A549 (cell line): Measurements from ENCODE around the gene LHFPL2.

Source experiments
- BHLHE40 ChIP-seq: IDR thresholded peaks from 2 replicates; pipeline ENCODE4 v1.6.1; 2012; ENCODE audit warnings: low read depth, low read length, inconsistent platforms
- CHD2 ChIP-seq: fragments of 150-350 bp; IDR thresholded peaks from 2 replicates; pipeline ENCODE4 v1.6.1; 2014; ENCODE audit warnings: low read length; ENCODE audit not compliant: partially characterized antibody
- CTCF ChIP-seq: fragments of >200 bp; sonication (Bioruptor Twin); formaldehyde crosslinking; IDR thresholded peaks from 3 replicates; pipeline ENCODE4 v1.5.1; 2016
- EP300 ChIP-seq, 2 experiments: fragments of >200 bp; sonication (Bioruptor Twin); formaldehyde crosslinking; IDR thresholded peaks; 2 replicates in 1 of 2; 3 replicates in 1 of 2; pipeline ENCODE4 v1.6.1; 2016 to 2017
- HOXB5 ChIP-seq: fragments of 250-450 bp; sonication (Bioruptor Pico); IDR thresholded peaks from 2 replicates; pipeline ENCODE4 v1.5.0; 2020; ENCODE audit warnings: mild to moderate bottlenecking, moderate library complexity
- MAFK ChIP-seq: fragments of 450-650 bp; IDR thresholded peaks from 2 replicates; pipeline ENCODE4 v1.6.1; 2014; ENCODE audit not compliant: partially characterized antibody
- MAX ChIP-seq: IDR thresholded peaks from 2 replicates; pipeline ENCODE4 v1.6.1; 2012
- NFE2L2 ChIP-seq: fragments of 150-350 bp; conservative IDR thresholded peaks from 2 replicates; pipeline ENCODE4 v1.6.1; 2014; ENCODE audit warnings: low read length
- POLR2A ChIP-seq: IDR thresholded peaks from 2 replicates; pipeline ENCODE4 v1.6.1; 2012; ENCODE audit warnings: mild to moderate bottlenecking, low read length
- RAD21 ChIP-seq, 2 experiments: fragments of >200 bp in 1 of 2; sonication (Bioruptor Twin) in 1 of 2; formaldehyde crosslinking in 1 of 2; IDR thresholded peaks in 1 of 2; conservative IDR thresholded peaks in 1 of 2; 2 replicates in 1 of 2; 3 replicates in 1 of 2; pipeline ENCODE4 v1.6.1; 2012 to 2018; ENCODE audit warnings: inconsistent platforms in 1 of 2
- TF ChIP-seq, protein P1 (sequence below): IDR thresholded peaks from 2 replicates; pipeline ENCODE4 v1.6.1; 2012; ENCODE audit warnings: low read depth, borderline replicate concordance

DNA sequence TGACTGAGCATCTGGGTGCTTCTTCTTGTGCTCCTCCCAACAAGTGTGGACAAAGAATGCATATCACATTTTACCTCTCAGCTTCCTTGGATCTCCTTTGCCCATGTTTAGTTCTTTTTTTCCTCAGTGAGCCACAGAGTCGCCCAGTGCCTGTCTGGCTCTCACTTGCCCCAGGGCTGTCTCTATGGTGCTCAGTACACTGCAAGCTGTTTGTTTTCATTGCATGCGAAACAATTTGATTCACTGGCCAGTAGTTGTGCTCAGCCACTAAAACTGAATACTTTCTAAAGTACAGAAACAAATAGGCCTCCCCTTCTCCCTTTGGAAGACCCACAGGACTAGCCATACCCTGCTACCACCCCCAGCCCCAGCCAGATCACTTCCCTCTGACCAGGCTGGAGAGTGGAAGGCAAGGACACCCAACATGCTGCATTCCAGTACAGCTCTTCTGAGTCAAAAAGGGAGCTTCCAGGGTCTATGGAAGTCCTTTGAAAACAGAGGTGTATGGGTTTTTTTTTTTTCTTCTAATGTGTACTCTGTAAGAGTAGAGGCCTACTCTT lies 3.8 kb downstream of the LHFPL2 start:
- TF ChIP-seq POLR2A (no peak), CTCF (no peak), CHD2 (no peak), BHLHE40 (no peak), MAX (no peak), RAD21 (conservative IDR thresholded peaks at IDR 0.05 in 1 of 2, IDR thresholded peaks at IDR 0.05 in 1 of 2) (no peak), EP300 (IDR thresholded peaks at IDR 0.05) (no peak), NFE2L2 (no peak), HOXB5 (CRISPR knock-in tag) (no peak), MAFK (no peak)
- TF ChIP-seq, protein P1, sequence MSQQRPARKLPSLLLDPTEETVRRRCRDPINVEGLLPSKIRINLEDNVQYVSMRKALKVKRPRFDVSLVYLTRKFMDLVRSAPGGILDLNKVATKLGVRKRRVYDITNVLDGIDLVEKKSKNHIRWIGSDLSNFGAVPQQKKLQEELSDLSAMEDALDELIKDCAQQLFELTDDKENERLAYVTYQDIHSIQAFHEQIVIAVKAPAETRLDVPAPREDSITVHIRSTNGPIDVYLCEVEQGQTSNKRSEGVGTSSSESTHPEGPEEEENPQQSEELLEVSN: no peak
